ENCODE data around the gene TRIM40.

DNA sequence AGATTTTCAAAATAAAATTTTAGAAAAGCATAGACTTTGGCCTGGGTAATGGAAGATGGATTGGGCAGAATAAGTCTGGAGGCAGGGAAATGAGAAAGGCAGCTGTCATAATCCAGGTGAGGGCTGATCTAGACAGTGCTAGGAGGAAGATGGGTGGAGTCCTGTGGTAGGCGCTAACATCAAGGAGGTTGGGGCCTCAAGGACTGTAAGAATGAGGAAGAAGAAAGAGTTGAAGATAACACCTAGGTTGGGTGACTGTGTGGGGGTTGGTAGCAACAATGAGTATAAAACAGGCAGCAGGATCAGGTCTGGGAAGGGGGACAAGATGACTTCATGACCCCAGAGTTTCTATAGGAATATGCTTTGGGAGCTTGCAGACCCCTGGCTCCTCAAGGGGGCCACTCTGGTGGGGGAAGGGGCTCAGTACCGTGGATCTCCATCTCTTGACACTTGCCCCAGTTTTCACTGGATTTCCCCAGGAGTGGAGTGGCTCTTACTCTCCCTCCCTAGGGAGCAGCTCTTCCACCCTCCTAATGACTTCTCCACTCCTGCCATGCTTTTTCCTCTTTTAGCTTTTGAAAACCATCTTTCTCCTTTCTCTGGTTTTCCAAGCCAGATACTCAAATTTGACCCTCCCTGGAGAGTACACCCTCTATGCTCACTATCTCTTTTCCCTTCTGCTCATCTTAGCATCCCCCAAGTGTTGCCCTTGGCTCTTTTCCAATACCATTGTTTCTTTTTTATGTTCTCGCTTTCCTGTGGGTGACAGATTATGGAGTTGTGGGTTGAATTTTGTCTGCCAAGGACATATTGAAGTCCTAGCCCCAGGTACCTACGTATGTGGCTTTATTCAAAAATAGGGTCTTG, 37.8 kb upstream of the TRIM40 start:
- TF ChIP-seq, protein P1, sequence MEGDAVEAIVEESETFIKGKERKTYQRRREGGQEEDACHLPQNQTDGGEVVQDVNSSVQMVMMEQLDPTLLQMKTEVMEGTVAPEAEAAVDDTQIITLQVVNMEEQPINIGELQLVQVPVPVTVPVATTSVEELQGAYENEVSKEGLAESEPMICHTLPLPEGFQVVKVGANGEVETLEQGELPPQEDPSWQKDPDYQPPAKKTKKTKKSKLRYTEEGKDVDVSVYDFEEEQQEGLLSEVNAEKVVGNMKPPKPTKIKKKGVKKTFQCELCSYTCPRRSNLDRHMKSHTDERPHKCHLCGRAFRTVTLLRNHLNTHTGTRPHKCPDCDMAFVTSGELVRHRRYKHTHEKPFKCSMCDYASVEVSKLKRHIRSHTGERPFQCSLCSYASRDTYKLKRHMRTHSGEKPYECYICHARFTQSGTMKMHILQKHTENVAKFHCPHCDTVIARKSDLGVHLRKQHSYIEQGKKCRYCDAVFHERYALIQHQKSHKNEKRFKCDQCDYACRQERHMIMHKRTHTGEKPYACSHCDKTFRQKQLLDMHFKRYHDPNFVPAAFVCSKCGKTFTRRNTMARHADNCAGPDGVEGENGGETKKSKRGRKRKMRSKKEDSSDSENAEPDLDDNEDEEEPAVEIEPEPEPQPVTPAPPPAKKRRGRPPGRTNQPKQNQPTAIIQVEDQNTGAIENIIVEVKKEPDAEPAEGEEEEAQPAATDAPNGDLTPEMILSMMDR (IDR thresholded peaks at IDR 0.05 in 4 of 5, conservative IDR thresholded peaks at IDR 0.05 in 1 of 5): no peak
- TF ChIP-seq POLR2A (IDR thresholded peaks at IDR 0.05): no peak
